Stimulated activated CD4-positive, alpha-beta T cell treated with anti-CD3 and anti-CD28 coated beads, TNF-alpha, amount 100 ng/mL, for 1 hour (primary cell): Measurements from ENCODE around the gene GLRA1.

ENCODE experiments used
- DNase-seq, 3 donors: peaks; one replicate each; pipeline ENCODE4 v3.0.0-alpha.2; 2020; ENCODE audit warnings: low read depth in 3 of 3, low spot score in 1 of 3

GLRA1 gene

DNA sequence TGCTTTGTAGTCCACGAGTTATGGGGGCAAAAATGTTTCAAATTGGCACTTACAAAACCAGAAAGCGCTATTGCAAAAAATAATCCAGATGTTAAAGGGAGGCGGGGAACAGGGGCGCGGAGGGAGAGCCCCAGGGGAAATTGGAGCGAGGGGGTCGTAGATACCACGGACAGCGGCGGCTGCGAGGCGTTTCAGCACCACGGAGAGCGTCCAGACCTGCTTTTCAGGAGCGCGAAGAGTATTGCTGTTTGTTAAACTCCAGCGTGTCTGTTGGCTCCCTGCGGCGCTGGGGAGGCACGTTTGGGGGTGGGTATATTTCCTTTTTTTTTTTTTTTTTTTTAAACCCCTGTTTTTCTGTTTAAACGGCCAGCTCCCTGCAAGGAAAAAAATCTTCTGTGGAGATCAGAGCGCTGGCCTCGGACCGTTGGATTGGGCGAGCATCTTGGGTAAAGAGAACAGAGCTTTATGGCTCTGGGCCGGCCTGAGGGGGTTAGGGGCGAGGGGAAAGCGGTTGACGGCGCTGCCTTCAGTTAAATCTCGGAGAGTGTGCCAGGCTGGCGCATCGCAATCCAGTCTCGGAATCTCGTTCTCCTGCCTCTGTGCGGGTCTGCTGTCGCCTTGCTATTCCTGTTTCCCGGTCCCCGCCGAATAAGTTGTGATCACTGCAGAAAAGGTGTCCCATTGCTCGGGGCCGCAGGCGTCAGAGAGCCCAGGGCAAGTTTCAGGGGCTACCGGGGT, at the start of gene GLRA1:
Gene GLRA1, minus strand, starts transcription at position 288 of the 738 bp plus-strand sequence. CDS start 302 bp downstream, outside the sequence.
- peak in 2 of 3 donors; percentile 3 to 26 for DNase-seq

DNA sequence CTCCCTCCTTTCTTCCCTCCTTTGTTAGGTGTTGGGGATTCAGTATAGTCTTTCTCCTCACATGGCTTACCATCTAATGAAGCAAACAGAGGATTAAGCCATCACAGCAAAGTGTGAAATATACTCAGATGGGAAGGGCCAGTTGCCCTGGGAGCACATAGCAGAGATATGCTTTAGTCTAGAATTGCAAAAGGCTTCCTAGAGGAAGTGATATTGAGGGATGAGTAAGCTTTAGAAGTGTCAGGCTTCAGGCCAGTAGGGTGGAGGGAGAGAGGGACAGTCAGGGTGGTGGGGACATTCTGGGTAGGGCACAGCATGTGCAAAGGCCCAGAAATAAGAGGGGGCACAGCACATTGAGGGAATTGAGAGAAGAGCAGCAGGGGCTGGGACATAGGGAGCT, 46.2 kb upstream of the GLRA1 start:
- no peak for DNase-seq

DNA sequence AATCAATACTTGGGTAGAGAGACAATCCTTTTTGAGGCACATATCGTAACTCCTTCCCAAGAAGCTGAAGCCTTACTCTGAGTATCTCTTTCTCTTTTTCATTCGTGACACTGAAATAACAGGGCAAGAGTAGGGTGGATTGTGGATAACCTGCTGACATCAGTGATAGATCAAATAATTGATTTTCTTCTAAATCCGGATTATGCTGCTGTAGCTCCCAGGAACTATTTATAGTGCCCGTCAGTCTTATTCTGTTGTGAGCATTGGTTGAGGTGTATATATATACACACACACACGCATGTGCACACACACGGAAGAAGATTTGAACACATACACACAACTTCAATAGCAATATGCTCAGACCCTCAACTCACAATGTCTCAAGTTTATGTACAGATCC, 43.2 kb upstream of the GLRA1 start:
- DNase-seq = no peak

DNA sequence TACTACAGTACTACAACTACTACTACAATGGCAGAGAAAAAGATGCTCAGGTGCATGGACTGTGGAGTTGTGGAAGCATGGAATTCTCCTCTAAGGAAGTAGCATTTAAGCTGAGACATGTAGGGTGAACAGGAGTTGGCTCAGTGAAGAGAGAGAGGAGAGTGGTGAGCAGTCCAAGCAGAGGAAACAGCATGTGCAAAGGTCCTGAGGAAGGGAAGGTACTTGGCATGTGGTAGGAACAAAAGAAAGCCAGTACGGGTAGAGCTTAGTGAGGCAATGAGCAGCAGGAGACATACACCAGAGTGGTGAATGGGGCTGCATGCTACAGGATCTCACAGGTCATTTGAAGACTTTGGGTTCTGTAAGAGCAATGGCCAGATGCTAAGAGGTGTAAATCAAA, 41.4 kb upstream of the GLRA1 start:
- DNase-seq = no peak

DNA sequence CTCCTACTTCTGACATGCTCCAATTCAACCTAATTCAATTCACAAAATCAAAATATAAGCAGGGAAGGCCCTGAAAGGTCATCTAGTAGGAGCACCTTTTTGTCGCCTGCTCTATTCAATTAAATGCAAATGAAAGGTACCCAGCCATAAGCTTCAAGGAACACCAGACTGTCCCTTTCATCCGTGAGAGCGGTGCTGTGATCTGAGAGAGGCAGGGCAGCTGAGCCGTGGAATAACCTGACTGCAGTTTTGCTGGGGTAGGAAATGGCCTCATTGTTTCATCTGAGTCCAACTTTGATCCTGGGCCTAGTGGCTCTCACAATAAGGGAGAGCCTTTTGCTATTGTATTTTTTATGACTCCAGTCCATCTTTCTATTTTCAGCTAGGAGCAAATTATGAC, 39.8 kb upstream of the GLRA1 start:
- DNase-seq = no peak

DNA sequence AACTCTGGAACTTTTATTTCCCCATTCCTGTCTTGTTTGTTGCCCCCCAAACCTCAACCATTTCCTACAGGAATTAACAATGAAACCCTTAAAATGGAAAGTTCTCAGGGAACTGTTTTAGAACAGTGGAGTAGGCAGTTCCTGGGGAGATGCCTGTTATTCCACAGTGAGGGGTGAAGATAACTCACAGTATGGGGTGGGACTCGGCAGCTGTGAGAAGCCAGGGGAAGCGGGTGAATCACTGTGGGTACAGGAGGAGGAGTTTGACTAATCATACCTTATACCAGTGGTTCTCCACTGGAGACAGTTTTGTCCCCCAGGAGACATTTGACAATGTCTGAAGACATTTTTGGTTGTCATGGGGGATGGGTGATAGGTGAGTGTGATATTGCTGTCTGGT, 36.9 kb upstream of the GLRA1 start:
- DNase-seq = no peak

DNA sequence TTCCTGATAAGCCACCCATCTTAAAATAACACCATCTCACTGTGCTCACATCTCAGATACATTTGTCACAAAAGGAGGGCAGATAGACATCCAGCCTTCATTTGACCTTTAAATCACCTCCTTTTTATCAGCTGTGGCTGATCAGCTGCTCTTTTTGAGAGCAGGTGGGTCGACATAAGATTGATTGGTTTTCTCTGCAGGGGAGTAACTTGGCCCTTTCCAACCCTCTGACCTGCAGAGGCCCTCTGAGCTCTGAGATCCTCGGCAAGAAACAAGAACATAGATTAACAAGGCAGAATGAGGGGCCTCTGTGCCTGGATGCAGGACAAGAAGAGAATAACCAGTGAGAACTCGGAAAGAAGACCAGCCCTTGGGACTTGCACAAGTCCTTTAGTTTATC, 33.5 kb upstream of the GLRA1 start:
- DNase-seq = no peak

DNA sequence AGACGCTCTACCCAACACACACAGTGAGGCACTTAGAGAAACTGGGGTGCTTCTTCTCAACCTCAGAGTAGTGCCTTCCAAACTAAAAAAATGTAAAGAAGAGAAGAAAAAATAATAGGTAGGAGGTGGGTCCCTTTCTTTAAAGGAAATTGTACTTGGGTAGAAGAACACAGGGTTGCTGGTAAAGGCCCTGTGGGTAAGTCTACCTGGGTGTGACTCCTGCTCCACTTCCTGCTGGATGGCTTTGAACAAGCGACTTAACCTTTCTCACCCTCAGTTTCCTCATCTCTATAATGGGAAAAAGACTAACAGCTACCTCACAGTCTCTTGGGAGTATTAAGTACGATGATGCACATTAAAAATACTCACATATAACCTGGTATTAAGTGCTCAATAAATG, 32.1 kb upstream of the GLRA1 start:
- no peak for DNase-seq

DNA sequence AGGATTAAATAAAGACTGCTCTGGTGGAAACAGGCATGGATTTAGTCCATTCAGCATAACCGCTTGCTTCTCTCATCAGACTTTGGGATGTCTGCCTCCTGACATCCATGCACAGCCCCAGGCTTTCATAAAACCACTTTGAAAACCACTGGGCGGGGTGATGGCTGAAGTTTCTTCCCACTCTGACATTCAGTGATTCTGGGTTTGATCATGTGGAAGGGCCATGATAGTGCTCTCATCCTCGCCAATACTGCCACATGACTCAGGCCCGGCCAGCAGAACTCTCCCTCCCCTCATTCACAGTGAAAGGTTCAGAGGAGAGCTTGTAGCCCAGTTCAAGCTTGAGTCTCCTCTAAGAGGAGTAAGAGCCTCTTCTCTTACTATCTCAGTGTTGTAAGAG, 29.6 kb upstream of the GLRA1 start:
- no peak for DNase-seq

DNA sequence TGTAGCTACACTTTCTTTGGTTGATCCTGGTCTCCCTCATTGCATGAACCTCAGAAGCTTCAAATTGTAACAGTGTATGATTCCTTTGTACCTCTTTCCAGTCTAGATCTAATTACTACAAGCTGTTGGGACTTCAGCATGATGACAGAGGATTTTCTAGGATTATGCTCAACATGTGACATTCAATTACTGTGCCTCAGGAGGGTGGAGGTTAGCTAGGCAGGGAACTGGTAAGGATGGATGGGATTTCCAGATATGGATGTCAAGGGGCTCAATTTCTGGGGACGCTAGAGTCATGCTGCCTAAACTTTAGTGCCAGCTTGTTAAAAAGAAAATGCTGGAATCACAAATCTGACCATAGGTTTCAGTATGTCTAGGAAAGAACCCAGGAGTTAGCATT, 29.2 kb upstream of the GLRA1 start:
- no peak for DNase-seq

DNA sequence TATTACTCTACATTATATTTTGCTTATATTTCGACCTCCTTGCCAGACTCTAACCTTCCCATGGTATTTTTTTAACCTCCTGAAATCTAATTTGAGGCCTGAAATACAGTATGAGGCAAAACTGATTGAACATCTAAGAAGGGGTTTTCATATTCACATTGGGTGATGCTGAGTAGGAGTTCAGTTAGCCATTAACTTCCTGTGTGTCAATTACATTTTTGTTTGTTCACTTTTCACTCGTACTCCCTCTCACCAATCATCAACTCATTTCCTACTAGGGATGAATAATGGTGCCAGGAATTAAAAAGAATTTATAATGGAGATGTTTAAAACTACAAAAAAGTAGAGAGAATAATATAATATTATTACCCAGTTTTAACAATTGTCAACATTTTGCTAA, 27.6 kb upstream of the GLRA1 start:
- no peak for DNase-seq

DNA sequence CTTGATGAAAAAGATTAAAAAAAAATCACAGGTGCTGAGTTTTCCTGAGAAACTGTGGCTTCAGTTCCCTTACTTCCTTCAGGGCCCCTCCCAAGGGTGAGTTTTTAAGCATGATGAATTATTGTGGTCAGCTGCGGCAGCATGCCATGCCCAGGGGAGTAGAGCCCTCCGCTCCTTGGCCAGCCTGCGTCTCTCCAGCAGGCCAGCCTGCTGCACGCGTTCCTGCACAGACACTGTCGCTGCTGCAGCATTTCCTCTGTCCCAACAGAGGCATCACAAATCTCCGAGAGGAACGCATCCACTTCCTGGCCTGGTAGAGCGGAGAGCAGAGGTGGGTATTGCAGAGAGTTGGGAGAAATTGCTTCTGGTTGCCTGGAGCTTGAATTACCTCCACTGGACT, 26.1 kb upstream of the GLRA1 start:
- no peak for DNase-seq

DNA sequence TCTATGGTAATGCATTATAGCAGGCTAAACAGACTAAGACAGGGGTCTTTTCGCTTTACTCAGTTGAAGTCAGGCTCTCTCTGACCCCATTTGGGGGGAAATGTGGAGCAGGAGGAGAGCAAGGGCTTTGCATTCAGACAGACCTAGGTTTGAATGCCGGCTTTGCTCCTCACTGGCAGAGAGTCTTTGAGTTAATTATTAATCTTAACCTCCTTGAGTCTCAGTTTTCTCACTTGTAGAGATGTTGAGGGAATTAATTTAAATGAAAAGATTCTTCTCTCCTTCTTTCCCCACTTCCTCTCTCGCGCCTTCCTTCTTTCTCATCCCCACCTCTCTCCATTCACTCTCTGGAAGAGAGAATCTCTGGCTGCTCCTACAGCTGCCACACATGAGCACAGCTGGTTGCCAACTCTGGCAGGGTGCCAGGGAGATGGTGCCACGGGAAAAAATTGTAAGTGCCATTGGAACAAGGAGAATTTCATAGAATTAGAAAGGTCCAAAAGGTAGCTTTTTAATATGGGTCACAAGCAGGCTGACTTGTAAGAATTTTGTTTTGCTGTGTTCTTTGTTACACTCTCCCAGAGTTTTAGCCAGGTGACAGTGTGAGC, 25.2 kb upstream of the GLRA1 start:
- DNase-seq = no peak

DNA sequence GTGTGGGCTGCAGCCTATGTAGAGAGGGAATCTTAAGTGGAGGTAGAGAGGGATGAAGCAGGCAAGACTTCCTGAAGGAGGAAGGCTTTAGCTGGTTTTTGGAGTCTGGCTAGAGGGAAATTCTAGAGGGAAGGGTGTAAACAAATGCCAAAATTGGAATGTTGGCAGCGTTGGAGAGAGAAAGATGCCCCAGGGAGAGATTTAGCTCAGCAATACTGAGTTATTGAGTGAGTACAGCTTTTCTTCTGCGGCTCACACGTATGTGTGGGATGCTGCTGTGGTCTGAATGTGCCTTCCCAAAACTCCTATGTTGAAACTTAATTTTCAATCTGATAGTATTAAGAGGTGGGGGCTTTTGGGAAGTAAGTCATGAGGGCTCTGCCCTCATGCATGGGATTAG, 24.5 kb upstream of the GLRA1 start:
- DNase-seq = no peak

DNA sequence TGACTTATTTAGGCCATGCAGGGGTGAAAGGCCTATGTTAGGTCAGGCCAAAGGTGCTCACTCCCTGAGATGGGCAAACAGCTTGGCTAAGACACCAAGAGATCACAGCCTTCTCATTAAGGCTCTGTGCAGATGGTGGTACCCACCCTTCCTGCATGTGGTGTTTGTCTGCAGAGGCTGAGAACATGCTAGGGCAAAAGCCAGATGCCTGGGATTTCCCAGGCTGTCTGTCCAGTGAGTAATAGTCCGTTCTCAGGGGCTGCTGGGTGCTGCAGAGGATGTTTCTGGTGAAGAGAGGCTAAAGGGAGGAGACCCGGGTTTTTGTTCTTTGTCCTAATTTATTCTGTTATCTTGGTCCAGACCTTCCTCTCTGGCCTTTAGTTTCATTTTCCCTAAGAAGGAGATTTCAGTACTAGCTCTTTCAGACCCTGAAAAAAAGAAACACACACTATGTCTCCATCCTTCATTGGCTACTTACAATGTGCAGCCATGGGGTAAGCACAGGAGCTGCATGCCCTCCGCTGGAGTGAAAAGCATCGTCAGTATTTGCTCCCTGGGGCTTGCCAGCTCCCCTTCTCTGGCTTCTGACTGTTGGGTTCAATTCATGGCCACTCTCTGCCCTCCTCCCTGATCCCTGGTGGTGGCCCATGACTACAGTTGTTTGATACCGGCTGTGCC, 23.4 kb upstream of the GLRA1 start:
- DNase-seq = no peak

DNA sequence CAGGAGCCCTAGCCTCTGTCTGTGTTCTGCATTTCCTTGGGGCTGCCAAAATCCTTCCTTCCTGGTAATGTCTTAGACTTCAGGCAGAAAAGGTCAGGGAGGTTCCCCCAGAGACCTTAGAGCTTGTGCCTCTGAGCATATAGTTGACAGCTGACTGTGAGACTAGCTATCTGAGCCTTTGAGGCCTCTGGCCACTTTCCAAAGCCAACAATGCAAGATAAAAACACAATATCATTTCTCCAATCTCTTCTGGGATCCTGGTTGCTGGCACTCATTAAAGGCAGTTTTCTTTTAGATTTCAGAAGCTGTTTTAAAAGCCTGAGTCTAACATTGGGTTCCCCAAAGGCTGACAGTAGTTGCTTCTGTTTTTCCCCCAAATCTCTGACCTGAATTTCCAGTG, 13.2 kb upstream of the GLRA1 start:
- no peak for DNase-seq

DNA sequence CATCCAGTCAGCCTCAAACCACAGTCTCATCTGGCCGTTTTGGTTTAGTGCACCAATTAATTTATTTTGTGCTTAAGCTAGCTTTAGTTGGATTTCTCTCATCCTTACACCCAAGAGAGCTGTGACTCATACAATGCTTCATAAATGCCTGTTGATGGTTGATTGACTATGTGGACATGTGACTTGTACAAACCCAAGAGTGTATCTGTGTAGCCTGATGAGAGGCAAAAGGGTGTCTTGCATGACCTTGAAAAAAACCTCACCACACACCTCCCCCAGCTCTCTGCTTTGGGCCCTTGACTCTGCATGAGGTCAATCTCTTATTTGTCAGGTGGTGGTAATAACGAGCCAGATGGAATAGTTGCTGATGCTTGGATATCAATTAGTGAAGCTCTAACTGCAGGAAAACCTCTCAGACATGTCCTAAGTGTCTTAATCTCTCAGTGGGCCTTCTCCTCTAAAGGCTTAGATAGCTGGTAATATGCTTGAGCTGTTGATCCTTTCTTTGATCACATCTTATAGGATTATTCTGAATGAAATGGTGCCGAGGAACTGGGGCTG, 10.6 kb upstream of the GLRA1 start:
- DNase-seq = no peak

DNA sequence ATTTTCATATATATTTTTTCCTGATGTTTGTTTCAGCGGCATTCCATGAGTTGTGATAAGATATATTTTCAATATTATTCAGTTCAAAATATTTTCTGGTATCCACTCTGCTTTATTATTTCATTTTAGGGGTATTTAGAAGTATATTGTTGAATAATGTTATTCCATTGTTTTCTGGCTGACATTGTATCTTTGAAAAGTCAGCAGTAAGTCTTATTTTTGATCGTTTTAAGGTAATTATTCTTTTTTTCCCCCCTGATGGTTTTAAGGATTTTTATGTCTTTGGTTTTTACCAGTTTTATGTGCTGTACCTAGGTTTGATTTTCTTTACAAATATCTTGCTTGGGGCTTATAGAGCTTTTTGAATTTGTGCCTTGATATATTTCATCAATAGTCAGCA, 6.6 kb upstream of the GLRA1 start:
- DNase-seq = no peak

DNA sequence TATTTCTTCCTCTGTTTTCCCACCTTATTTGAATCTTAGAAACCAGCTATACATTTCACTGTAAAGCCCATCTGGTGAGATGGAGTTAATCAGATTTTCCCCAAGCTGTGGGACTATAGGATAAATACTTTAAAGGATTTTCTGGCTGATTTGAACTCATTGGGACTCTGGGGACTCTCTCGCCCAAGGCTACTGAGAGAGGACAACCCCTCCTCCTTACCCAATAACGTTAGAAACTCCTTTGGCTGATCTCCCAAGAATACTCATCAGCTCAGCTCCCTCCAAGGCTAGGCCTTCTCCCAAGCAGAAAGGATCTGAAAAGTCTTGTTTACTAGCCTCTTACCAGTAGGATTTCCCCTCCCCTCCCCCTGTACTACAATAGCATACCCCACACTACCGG, 1.5 kb upstream of the GLRA1 start:
- DNase-seq = no peak

DNA sequence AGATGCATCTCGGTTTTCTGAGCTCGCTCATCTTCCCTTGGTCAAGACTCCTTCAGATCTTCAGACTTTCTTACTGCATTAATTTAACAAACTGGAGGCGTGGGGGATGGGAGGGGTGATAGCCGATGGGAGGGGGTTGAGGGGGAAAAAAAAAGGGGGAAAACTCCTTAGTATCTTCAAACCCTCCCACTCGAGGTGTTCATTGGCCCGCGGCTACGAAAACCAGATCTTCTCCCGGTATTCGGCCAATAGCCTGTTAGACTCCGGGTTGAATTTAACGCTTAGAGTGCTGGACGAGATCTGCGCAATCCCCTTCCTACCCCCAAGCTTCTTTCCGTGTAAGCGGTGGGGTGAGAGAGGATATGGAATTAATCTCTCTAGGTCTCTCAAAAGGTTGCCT, 689 bp upstream of the GLRA1 start:
- DNase-seq = no peak

DNA sequence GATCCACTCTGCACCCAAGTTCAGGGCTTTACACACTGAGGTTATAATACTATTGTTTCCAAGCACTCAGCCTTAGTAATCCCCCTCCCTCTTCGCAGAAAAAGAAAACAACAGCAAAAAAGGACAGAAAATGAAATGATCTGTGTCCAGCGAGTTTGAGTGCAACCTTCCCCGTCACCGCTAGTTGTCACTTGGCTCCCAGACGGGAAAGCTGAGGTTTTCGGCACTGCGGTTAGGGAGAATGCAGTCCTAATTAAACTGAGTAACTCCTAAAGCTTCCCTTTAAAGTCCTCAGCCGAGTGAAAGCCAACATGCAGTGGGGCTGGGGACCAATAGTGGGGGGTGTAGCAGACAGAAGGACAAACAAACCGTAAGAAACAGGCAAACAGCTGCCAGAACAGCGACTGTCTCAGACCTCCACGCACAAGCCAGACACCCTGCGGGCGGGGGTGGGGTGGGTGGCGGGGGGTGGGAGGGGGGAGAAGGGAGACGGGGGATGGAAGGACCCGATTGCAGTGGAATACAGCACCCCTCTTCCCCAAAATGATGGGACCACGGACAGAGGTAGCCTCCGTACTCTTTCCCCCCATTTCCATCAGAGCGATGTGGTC, 680 bp downstream of the GLRA1 start:
- DNase-seq = no peak

DNA sequence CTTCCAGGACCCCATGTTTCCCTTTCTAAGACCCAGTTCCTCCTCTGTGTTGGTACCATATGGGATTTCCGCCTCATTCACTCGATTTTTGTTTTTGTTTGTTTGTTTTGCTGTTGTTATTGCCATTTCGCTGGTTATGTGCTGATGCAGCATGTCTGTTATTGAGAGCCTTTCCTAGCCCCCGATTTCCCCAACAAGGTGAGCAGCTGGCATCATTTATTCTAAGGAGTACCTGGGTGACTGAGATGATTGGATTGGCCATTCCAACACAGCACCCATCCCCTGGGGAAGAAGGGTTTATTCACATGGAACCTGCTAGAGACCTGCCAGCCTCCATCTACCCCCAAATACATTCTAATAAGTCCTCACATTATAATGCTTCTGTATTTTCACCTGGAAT, 2.7 kb downstream of the GLRA1 start:
- DNase-seq = no peak
